GM18508 (cell line): ENCODE data around the gene HOXD3.

Experiments
- ATAC-seq: cut with Tn5 transposase; IDR thresholded peaks from one replicate; pipeline ENCODE4 v1.9.1; 2021; ENCODE audit warnings: moderate number of reproducible peaks; ENCODE audit not compliant: insufficient read depth, unreplicated experiment

The HOXD3 gene

DNA sequence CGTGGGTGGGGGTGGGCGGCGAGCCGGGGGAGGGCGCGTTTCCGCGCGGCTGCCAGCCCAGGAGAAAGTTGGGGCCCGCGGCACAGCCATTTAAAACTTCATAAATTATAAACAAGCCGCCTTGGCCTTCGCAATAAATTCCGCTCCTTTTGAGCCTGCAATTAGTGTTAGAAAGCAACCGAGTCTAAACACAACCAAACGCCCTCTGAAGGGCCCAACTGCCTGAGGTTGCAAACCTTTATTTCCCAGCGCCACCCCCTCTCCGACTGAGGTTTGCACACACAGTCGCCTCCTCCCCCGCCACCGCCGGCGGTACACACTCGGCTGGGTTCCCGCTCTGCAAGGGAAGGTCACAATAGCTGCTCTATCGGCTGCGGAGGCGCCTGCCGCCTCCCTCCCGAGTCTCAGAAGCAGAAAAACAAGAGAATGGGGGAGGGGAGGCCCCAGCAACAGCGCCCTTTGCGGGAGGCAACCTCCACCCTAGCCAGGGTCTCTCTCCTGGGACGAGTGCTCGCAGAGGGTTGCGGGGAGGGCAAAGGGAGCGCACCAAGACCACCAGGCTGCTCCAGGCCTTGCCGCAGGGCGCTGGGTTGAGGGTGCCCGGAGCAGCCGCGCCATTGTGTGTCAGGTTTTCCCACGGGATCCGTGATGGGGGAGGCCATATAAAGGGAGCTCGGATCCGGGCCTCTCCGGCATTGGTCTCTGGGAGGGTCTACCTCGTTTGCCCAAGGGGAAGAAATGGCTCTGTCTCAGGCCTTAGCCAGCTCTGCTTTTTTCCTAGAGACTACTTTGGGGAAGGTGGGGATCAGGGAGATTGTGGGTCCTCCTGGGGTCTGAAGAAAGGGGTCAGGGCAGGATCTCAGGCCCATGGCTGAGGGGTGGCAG lies 18.0 kb downstream of the HOXD3 start:
- ATAC-seq = no peak

GRCh38 chr2:176175709-176176607 lies 18.9 kb downstream of the HOXD3 start:
- no peak for ATAC-seq

DNA sequence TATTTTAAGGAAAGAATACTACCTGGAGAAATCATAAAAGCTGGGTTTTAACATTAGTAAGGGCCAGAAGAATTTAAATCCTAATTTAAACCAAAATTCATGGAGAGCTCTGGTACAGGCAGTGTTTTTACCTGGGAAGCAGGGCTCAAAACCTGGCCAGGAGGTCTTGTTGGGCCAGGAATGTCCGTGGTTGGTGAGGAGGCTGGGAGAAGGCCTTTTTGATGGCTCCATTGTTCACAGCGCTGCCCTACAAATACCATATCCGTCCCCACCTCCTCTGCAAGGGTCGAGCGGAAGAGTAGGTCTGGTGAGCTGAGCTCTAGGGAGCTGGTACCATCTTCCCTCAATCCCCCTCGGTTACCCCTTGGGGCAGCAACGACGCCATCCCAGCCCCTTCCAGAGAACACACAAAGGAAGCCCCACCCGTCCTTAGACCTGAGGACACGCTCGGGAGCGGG lies 20.5 kb downstream of the HOXD3 start:
- no peak for ATAC-seq

DNA sequence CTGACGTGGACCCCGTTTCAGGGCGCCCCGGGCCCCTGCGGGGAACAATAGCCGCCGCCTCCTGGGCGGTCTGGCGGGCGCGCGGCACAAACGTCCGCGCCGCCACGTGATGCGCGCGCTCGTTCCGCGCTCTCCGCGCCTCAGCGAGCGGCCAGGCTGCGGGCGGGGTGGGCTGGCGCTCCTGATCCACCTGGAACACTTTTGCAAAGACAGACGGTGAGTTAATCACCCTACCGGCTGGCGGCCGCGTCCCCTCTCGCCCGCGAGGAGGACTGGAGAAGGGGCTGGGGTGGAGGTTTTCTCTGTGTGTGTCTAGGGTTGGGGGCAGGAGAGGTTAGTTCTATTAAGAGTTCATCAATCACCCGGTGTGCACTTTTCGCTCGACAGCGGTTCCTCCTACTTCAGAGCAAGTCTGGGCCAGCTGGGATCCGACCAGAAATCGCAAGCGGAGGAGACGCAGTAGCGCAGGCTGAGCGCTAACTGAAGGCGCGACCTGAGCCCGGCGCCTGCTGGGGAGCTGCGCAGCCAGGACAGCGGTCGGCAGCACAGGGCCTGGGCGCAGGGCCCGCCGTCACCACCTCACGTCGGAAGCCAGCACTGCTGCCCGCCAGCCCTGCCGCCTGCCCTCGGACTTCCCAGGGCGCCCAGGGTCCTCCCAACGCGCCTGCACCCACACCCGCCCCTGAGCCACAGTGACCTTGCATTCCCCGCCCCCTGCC lies 21.1 kb downstream of the HOXD3 start:
- ATAC-seq = no peak

DNA sequence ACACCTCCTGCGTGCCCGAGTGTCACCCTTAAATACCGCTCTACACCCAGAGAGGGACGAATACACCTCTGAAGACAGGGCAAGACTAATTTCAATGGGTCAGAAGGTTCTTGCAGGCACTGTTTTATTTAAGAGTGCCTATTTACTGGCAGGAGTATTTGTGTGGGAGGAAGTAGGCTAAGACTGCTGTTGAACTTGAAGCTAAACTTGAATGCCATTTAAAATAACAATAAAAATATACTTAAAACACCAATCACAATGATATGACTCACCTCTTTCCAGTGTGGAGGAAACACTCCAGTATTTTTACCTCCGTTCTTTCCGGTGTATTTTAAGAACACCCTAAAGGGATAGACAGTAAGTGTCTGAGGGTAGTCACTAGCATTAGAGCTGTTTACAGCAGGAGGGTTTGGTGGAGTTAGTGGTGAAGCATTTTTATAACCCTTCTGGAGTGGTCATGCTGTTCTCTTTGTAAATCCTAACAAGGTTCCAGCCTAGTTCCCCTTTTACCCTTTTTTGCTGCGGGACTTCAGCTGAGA lies 21.7 kb downstream of the HOXD3 start:
- ATAC-seq = no peak

DNA sequence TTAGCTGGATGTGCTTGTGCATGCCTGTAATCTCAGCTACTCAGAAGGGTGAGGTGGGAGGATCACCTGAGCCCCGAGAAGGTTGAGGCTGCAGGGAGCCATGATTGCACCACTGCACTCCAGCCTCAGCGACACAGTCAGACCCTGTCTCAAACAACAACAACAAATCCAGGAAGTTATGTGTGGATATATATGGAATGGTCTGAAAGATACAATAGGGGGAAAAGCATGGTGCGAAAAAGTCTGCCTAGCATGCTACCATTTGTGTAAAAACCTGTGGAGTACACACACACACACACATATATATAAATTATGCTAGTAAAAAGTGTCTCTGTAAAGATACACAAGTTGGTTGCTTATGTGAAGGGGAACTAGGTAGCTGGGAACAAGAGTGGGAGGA lies 24.4 kb downstream of the HOXD3 start:
- no peak for ATAC-seq

DNA sequence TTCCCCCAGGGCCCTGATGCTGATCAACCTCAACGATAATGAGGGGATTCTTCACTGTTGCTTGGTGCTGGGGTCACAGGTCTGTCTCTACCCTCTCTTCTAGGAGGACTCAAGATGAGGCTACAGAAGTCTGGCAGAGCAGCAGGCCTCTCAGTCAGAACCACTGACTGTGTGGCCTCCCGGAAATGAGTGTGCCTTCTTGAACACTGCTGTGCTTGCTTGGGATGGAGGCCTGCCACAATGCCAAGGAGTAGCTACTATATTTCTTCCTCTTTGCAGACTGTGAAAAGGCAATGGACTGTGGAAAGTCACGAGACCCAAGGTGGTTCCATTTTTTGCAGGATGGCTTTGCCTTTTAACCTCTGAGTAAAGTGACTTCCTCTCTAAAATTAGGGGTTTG lies 25.6 kb downstream of the HOXD3 start:
- ATAC-seq = no peak

DNA sequence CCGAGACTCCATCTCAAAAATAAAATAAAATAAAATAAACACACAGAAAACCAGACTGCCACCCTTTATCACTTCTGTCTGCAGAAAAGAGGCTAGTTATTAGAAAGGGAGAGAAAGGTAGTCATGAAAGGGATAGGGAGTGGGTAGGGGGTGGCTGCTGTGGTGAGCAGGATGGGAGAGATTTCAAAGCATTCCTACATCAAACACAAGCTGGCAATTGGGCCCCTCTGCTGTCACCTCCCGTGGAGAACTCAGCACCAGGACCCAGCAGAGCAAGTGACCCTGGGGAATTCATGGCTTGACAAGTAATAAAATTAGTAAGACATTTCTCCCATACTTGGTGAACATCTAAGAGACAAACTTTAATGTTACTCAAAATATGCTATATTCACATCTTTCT lies 27.6 kb downstream of the HOXD3 start:
- no peak for ATAC-seq

GRCh38 chr2:176186024-176186423 lies 28.9 kb downstream of the HOXD3 start:
- no peak for ATAC-seq

- no peak for ATAC-seq
Measured at GRCh38 chr2:176187200-176187898, 30.2 kb downstream of the HOXD3 start.

- ATAC-seq = no peak
Measured at GRCh38 chr2:176187899-176188773, 31.0 kb downstream of the HOXD3 start, which contains the start of gene HOXD1. Gene HOXD1 (plus strand): TSS chr2:176188668. CDS start chr2:176188802, 134 bp downstream.

DNA sequence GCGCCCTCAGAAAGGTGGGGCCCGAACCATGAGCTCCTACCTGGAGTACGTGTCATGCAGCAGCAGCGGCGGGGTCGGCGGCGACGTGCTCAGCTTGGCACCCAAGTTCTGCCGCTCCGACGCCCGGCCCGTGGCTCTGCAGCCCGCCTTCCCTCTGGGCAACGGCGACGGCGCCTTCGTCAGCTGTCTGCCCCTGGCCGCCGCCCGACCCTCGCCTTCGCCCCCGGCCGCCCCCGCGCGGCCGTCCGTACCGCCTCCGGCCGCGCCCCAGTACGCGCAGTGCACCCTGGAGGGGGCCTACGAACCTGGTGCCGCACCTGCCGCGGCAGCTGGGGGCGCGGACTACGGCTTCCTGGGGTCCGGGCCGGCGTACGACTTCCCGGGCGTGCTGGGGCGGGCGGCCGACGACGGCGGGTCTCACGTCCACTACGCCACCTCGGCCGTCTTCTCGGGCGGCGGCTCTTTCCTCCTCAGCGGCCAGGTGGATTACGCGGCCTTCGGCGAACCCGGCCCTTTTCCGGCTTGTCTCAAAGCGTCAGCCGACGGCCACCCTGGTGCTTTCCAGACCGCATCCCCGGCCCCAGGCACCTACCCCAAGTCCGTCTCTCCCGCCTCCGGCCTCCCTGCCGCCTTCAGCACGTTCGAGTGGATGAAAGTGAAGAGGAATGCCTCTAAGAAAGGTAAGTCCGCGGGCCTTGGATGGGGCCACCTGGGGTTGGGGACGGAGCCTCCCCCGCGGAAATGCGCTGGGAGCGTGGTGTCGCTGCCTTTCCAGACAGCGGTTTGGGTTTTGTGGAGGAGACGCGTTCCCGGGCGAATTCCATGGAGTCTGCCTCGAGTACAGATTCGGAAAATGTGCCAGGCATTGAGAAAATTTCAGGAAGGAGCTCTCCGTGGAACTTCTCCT lies 31.9 kb downstream of the HOXD3 start:
- no peak for ATAC-seq

DNA sequence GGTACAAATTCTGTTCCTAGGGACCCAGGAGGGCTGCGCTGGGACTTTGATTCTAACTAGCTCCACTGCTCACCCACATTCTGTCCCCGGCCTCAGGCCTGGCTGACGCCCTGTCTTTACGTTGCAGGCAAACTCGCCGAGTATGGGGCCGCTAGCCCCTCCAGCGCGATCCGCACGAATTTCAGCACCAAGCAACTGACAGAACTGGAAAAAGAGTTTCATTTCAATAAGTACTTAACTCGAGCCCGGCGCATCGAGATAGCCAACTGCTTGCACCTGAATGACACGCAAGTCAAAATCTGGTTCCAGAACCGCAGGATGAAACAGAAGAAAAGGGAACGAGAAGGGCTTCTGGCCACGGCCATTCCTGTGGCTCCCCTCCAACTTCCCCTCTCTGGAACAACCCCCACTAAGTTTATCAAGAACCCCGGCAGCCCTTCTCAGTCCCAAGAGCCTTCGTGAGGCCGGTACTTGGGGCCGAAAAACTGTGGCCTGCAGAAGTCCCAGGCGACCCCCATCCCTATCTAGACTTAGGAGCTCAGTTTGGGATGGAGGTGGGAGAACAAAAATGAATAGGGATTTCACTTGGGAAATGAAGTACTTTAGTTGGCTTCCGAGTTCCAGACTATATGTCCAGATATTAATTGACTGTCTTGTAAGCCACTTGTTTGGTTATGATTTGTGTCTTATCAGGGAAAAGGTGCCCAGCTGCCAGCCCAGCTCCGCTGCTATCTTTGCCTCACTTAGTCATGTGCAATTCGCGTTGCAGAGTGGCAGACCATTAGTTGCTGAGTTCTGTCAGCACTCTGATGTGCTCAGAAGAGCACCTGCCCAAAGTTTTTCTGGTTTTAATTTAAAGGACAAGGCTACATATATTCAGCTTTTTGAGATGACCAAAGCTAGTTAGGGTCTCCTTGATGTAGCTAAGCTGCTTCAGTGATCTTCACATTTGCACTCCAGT lies 32.9 kb downstream of the HOXD3 start:
- ATAC-seq = no peak

GRCh38 chr2:176192351-176192750 lies 35.2 kb downstream of the HOXD3 start:
- ATAC-seq = no peak

DNA sequence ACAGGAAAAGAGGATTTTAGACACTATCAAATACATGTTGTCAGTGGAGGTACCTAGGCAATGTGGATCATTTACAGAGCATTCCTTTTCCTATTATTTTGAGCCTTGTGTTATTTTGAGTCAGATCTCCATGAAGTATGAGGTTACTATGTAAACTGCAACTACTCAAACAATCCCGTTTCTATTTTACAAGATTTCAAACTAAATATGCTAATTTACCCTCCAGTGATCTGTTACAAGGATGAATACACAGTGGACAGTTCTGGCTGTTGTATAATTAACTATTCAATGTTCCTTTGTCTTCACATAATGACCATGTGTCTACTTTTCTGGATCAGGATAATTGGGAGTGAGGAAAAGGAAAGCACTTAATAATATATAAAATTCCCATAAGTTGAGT lies 35.9 kb downstream of the HOXD3 start:
- no peak for ATAC-seq

- ATAC-seq = no peak
Measured at GRCh38 chr2:176199902-176200301, 42.8 kb downstream of the HOXD3 start.

- ATAC-seq = no peak
Measured at GRCh38 chr2:176200971-176201370, 43.9 kb downstream of the HOXD3 start.
